AG09319 (cell line): ENCODE results near the gene IDH3A.

Experiments used
- DNase-seq: peaks from one replicate; pipeline ENCODE4 v3.0.0-alpha.2; 2010; ENCODE audit warnings: low read depth; ENCODE audit errors: extremely low read depth
- TF ChIP-seq, protein P1 (sequence below): IDR thresholded peaks from 2 replicates; pipeline ENCODE4 v1.5.1; 2011; ENCODE audit warnings: low read depth, mild to moderate bottlenecking, inconsistent platforms, low read length, moderate library complexity

Gene IDH3A

GRCh38 chr15:78216276-78217104 lies 67.3 kb downstream of the IDH3A start:
- DNase-seq = no peak
- TF ChIP-seq, protein P1, sequence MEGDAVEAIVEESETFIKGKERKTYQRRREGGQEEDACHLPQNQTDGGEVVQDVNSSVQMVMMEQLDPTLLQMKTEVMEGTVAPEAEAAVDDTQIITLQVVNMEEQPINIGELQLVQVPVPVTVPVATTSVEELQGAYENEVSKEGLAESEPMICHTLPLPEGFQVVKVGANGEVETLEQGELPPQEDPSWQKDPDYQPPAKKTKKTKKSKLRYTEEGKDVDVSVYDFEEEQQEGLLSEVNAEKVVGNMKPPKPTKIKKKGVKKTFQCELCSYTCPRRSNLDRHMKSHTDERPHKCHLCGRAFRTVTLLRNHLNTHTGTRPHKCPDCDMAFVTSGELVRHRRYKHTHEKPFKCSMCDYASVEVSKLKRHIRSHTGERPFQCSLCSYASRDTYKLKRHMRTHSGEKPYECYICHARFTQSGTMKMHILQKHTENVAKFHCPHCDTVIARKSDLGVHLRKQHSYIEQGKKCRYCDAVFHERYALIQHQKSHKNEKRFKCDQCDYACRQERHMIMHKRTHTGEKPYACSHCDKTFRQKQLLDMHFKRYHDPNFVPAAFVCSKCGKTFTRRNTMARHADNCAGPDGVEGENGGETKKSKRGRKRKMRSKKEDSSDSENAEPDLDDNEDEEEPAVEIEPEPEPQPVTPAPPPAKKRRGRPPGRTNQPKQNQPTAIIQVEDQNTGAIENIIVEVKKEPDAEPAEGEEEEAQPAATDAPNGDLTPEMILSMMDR = no peak

GRCh38 chr15:78220713-78221112 lies 71.6 kb downstream of the IDH3A start:
- TF ChIP-seq, protein P1 = no peak

More at GRCh38 chr15:78220713-78221112, 71.6 kb downstream of the IDH3A start:
- no peak for DNase-seq
